ENCODE measurements around the gene ZNF287. TPM values are rescaled to one million over a fixed set of nuclear protein-coding genes. Genes with fewer than 3 reads are reported as not detected.

ZNF287 gene
- total and polyA plus RNA-seq, 2 experiments from 2014 or later, result 11.7 to 15.1 TPM

GRCh38 chr17:16507918-16508533 is 61.0 kb downstream of the ZNF287 start:
- H3K9me3 ChIP-seq (ENCODE audit: low read depth), result no peaks in the 10 kb centered on the region
- H3K27ac ChIP-seq, result no peak overlapping the region
- no peaks in the 10 kb centered on the region for H3K4me1 ChIP-seq (ENCODE audit: insufficient read depth)
- WGBS, 2 experiments (ENCODE audit: low coverage in 1 of 2, low lambda C conversion rate in 2 of 2, missing lambda C conversion rate in 2 of 2), result 60 to 68% methylated on average over 8 of the region's 8 CpGs
- no peaks in the 10 kb centered on the region for H3K36me3 ChIP-seq (ENCODE audit: low read depth)
- TF ChIP-seq EZH2 (IDR thresholded peaks at IDR 0.05; ENCODE audit: insufficient read depth, poor library complexity, severe bottlenecking) (no peak), EZH2phosphoT487 (IDR thresholded peaks at IDR 0.05; ENCODE audit: insufficient read depth, low read depth) (no peak)
- H3K4me3 ChIP-seq, result no peak overlapping the region
- H3K79me2 ChIP-seq (ENCODE audit: insufficient read depth), result no peaks in the 10 kb centered on the region
- 0 out of 2 replicates have a peak, but pooled peaks cover 10% of the 10 kb centered on the region for H3K27me3 ChIP-seq (replicated peaks; ENCODE audit: insufficient read depth)
- H2AFZ ChIP-seq, result no peak overlapping the region
- in situ Hi-C loops (cut with MboI), result no loop called here
- H3K9me2 ChIP-seq (ENCODE audit: insufficient read depth), result no peaks in the 10 kb centered on the region
- peak; percentile 47 for DNase-seq
- no peak overlapping the region for H3K9ac ChIP-seq
- H4K20me1 ChIP-seq (ENCODE audit: insufficient read depth), result no peaks in the 10 kb centered on the region
- no peaks in the 10 kb centered on the region for H3F3A ChIP-seq (ENCODE audit: insufficient read depth)
- no peak overlapping the region for H3K4me2 ChIP-seq (ENCODE audit: unreplicated experiment)

DNA sequence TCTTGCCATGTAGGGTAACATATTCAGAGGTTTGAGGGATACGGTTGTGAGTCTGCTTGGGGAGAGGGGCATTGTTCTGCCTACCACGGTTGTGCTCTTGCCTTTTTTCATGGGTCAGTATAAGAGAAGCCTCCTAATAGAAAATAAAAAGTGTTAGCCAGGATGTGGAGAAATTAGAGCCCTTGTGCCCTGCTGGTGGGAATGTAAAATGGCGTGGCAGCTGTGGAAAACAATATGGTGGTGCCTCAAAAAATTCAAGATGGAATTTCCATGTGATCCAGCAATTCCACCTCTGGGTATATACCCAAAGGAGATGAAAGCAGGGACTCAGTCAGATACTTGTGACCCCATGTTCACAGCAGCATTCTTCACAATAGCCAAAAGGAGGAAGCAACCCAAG is 62.8 kb downstream of the ZNF287 start:
- in situ Hi-C loops (cut with MboI), result no loop called here
- peaks cover 10% of the 10 kb centered on the region; the same call in 1 of the 2 replicates for H3K27me3 ChIP-seq (replicated peaks; ENCODE audit: insufficient read depth)
- H3F3A ChIP-seq (ENCODE audit: insufficient read depth), result no peaks in the 10 kb centered on the region
- H3K4me1 ChIP-seq (ENCODE audit: insufficient read depth), result no peaks in the 10 kb centered on the region
- no peaks in the 10 kb centered on the region for H3K79me2 ChIP-seq (ENCODE audit: insufficient read depth)
- no peak overlapping the region for H3K9ac ChIP-seq
- no peaks in the 10 kb centered on the region for H4K20me1 ChIP-seq (ENCODE audit: insufficient read depth)
- H3K4me2 ChIP-seq (ENCODE audit: unreplicated experiment), result no peak overlapping the region
- no peak overlapping the region for H3K27ac ChIP-seq
- no peaks in the 10 kb centered on the region for H3K9me3 ChIP-seq (ENCODE audit: low read depth)
- H3K4me3 ChIP-seq, result no peak overlapping the region
- no peak for DNase-seq
- H3K36me3 ChIP-seq (ENCODE audit: low read depth), result no peaks in the 10 kb centered on the region
- H3K9me2 ChIP-seq (ENCODE audit: insufficient read depth), result no peaks in the 10 kb centered on the region
- H2AFZ ChIP-seq, result no peak overlapping the region
- WGBS, 2 experiments (ENCODE audit: low coverage in 1 of 2, low lambda C conversion rate in 2 of 2, missing lambda C conversion rate in 2 of 2), result 75 to 85% methylated on average over 3 of the region's 3 CpGs
- no peak for TF ChIP-seq EZH2 (IDR thresholded peaks at IDR 0.05; ENCODE audit: insufficient read depth, poor library complexity, severe bottlenecking)
- no peak for TF ChIP-seq EZH2phosphoT487 (IDR thresholded peaks at IDR 0.05; ENCODE audit: insufficient read depth, low read depth)

DNA sequence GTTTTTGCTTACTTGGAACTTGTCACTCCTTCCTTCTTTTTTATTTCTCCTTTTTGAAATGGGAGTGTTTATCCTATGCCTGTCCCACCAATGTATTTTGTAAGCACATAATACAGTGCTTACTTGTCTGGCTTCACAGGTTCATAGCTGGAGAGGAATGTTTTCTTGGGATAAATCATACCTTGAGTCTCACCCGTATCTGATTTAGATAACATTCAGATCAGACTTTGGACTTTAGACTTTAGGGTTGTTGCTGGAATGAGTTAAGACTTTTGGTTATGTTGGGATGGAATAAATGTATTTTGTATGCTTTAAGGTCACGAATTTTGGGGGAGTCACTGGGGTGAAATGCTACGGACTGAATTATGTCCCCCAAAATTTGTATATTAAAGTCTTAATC is 64.0 kb downstream of the ZNF287 start:
- Histone ChIP-seq H3K4me3 (no peak overlapping the region), H4K20me1 (ENCODE audit: insufficient read depth) (no peaks in the 10 kb centered on the region), H3K79me2 (ENCODE audit: insufficient read depth) (no peaks in the 10 kb centered on the region), H3K4me1 (ENCODE audit: insufficient read depth) (no peaks in the 10 kb centered on the region), H2AFZ (no peak overlapping the region), H3K9me2 (ENCODE audit: insufficient read depth) (no peaks in the 10 kb centered on the region), H3F3A (ENCODE audit: insufficient read depth) (no peaks in the 10 kb centered on the region), H3K27ac (no peak overlapping the region), H3K4me2 (ENCODE audit: unreplicated experiment) (no peak overlapping the region), H3K36me3 (ENCODE audit: low read depth) (no peaks in the 10 kb centered on the region), H3K9ac (no peak overlapping the region), H3K27me3 (replicated peaks; ENCODE audit: insufficient read depth) (peaks cover 10% of the 10 kb centered on the region; the same call in 1 of the 2 replicates), H3K9me3 (ENCODE audit: low read depth) (no peaks in the 10 kb centered on the region)
- in situ Hi-C loops (cut with MboI), result no loop called here
- no peak for DNase-seq
- WGBS, 2 experiments (ENCODE audit: low coverage in 1 of 2, low lambda C conversion rate in 2 of 2, missing lambda C conversion rate in 2 of 2), result 55% methylated on average over 3 of the region's 3 CpGs
- TF ChIP-seq EZH2 (IDR thresholded peaks at IDR 0.05; ENCODE audit: insufficient read depth, poor library complexity, severe bottlenecking), result no peak
- TF ChIP-seq EZH2phosphoT487 (IDR thresholded peaks at IDR 0.05; ENCODE audit: insufficient read depth, low read depth), result no peak

Other genes with a start within 250 kb of the ZNF287 start
- gene CENPV, start 215.7 kb downstream of the ZNF287 start, total RNA-seq (2014; rRNA removed; shearing (Covaris generic)), result 9.4 and 11.8 TPM in 2 replicates
- 6.8 and 8.7 TPM in 2 replicates for gene CENPV, start 215.7 kb downstream of the ZNF287 start, polyA plus RNA-seq (2016; fragmentation: Nextera tagmentation; extraction: Ambion mirVana)
- 586 and 786 TPM in 2 replicates for gene UBB, start 188.1 kb downstream of the ZNF287 start, total RNA-seq (2014; rRNA removed; shearing (Covaris generic))
- 1,286 and 1,305 TPM in 2 replicates for gene UBB, start 188.1 kb downstream of the ZNF287 start, polyA plus RNA-seq (2016; fragmentation: Nextera tagmentation; extraction: Ambion mirVana)
- gene TRPV2, start 153.6 kb downstream of the ZNF287 start, total RNA-seq (2014; rRNA removed; shearing (Covaris generic)), result 23.9 and 25.8 TPM in 2 replicates
- gene TRPV2, start 153.6 kb downstream of the ZNF287 start, polyA plus RNA-seq (2016; fragmentation: Nextera tagmentation; extraction: Ambion mirVana), result 19.5 and 19.6 TPM in 2 replicates
- gene LRRC75A, start 77.0 kb downstream of the ZNF287 start, total RNA-seq (2014; rRNA removed; shearing (Covaris generic)), result 0.13 and 0.22 TPM in 2 replicates
- gene LRRC75A, start 77.0 kb downstream of the ZNF287 start, polyA plus RNA-seq (2016; fragmentation: Nextera tagmentation; extraction: Ambion mirVana), result 0.15 and 0.54 TPM in 2 replicates
- 2.5 and 3.1 TPM in 2 replicates for gene ZNF624, start 84.6 kb upstream of the ZNF287 start, total RNA-seq (2014; rRNA removed; shearing (Covaris generic))
- gene ZNF624, start 84.6 kb upstream of the ZNF287 start, polyA plus RNA-seq (2016; fragmentation: Nextera tagmentation; extraction: Ambion mirVana), result 1.8 and 2.1 TPM in 2 replicates
- gene CCDC144A, start 121.0 kb upstream of the ZNF287 start, total RNA-seq (2014; rRNA removed; shearing (Covaris generic)), result 0.51 and 3.5 TPM in 2 replicates
- gene CCDC144A, start 121.0 kb upstream of the ZNF287 start, polyA plus RNA-seq (2016; fragmentation: Nextera tagmentation; extraction: Ambion mirVana), result 0.03 and 0.24 TPM in 2 replicates

Data from GM23248 (cell line).